ENCODE results near the gene ACVR1B. TPM values are rescaled to one million over a fixed set of nuclear protein-coding genes. Genes with fewer than 3 reads are reported as not detected.

The ACVR1B gene
- total and polyA plus RNA-seq, 2 donors (not counting 3 experiments of a cell fraction or from before 2014, with no cell fraction given), result 29.0 to 33.7 TPM

DNA sequence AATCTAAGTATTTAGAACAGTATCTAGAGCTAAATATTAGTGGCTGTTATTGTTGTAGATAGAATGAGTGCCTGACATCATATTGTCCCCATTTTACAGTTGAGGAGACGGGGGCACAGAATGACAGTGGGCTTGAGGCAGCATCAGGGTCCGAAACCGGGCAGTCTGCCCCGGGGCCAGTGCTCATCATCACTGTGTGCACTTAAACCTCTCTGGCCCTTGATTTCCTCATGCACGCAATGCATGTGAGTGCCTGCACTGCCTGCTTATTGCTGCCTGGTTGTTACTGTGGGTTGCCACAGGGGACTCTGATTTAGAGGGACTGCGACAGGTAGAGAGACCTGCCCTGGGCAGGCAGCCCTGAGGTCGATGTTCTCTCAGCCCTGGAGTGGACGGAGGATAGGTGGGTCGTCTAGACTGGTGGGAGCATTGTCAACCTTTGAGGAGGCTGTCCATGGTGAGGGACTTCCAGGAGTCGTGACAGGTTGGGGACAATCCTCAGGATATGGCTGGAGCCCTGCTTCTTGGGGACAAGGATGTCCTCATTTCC, 34.4 kb upstream of the ACVR1B start:
- H3K9me3 ChIP-seq (replicated peaks; ENCODE audit: control insufficient read depth, insufficient read depth, low read length), result no peaks in the 10 kb centered on the region
- peaks cover 25% of the 10 kb centered on the region for H3K4me1 ChIP-seq (ENCODE audit: control insufficient read depth, extremely low read depth, insufficient read depth, low read length)
- FAIRE-seq (no peak), DNase-seq (ENCODE audit: low read depth, low spot score) (no peak)
- no peak overlapping the region for H3K4me3 ChIP-seq (replicated peaks in 1 of 3; ENCODE audit: insufficient read depth in 1 of 3, low read depth in 1 of 3, low read length in 3 of 3)
- TF ChIP-seq, protein P1, sequence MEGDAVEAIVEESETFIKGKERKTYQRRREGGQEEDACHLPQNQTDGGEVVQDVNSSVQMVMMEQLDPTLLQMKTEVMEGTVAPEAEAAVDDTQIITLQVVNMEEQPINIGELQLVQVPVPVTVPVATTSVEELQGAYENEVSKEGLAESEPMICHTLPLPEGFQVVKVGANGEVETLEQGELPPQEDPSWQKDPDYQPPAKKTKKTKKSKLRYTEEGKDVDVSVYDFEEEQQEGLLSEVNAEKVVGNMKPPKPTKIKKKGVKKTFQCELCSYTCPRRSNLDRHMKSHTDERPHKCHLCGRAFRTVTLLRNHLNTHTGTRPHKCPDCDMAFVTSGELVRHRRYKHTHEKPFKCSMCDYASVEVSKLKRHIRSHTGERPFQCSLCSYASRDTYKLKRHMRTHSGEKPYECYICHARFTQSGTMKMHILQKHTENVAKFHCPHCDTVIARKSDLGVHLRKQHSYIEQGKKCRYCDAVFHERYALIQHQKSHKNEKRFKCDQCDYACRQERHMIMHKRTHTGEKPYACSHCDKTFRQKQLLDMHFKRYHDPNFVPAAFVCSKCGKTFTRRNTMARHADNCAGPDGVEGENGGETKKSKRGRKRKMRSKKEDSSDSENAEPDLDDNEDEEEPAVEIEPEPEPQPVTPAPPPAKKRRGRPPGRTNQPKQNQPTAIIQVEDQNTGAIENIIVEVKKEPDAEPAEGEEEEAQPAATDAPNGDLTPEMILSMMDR (IDR thresholded peaks at IDR 0.05; ENCODE audit: extremely low read depth in 1 of 2, insufficient read depth in 1 of 2, low read depth in 1 of 2, low read length in 2 of 2), result no peak
- no peak for TF ChIP-seq POLR2A (IDR thresholded peaks at IDR 0.05; ENCODE audit: low read depth, low read length)
- TF ChIP-seq POLR2AphosphoS5 (IDR thresholded peaks at IDR 0.05; ENCODE audit: insufficient read depth, low read depth, low read length), result no peak
- no peak for TF ChIP-seq FOS (IDR thresholded peaks at IDR 0.05; ENCODE audit: borderline replicate concordance, insufficient read depth, low read length)
- TF ChIP-seq, protein P2, sequence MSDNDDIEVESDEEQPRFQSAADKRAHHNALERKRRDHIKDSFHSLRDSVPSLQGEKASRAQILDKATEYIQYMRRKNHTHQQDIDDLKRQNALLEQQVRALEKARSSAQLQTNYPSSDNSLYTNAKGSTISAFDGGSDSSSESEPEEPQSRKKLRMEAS (IDR thresholded peaks at IDR 0.05; ENCODE audit: insufficient read depth, insufficient read length), result no peak
- TF ChIP-seq MYC (IDR thresholded peaks at IDR 0.05; ENCODE audit: low read depth, low read length), result no peak
- TF ChIP-seq GATA2 (IDR thresholded peaks at IDR 0.05; ENCODE audit: insufficient read depth, insufficient read length, low read depth, low read length), result no peak
- TF ChIP-seq JUN (IDR thresholded peaks at IDR 0.05; ENCODE audit: borderline replicate concordance, insufficient read depth, insufficient read length, low read depth), result no peak
- TF ChIP-seq EZH2 (IDR thresholded peaks at IDR 0.05; ENCODE audit: borderline replicate concordance, low read depth, low read length, severe bottlenecking), result no peak
- H3K9ac ChIP-seq (replicated peaks; ENCODE audit: extremely low read depth, insufficient read depth, low read length), result no peak overlapping the region
- H3K79me2 ChIP-seq (ENCODE audit: control insufficient read depth, insufficient read depth, low read length), result peaks cover 57% of the 10 kb centered on the region
- H3K4me2 ChIP-seq (ENCODE audit: insufficient read depth, low read length), result no peak overlapping the region
- CTCF ChIA-PET, result interaction anchor here (0.8 to 12.8 kb wide), 3 partner anchors 11 to 64 kb away, joined by 3 to 393 read pairs (median 4); no protein-coding TSS in a partner anchor
- H4K20me1 ChIP-seq (replicated peaks; ENCODE audit: control insufficient read depth, extremely low read depth, insufficient read depth, low read length), result no peaks in the 10 kb centered on the region
- no TSS peak for BruUV-seq (replicated peaks)
- no peak overlapping the region for H2AFZ ChIP-seq (ENCODE audit: low read depth, low read length)
- H3K27me3 ChIP-seq (ENCODE audit: control insufficient read depth in 2 of 2, insufficient read depth in 2 of 2, low read length in 2 of 2), result no peaks in the 10 kb centered on the region
- H3K9me1 ChIP-seq (replicated peaks; ENCODE audit: control insufficient read depth, extremely low read depth, insufficient read depth, low read length), result no peaks in the 10 kb centered on the region
- POLR2A ChIA-PET, result interaction anchor here (1.2 kb wide), 1 partner anchor 12 kb away, joined by 3 read pairs; no protein-coding TSS in a partner anchor
- intact Hi-C loops (cut with micrococcal nuclease) (no loop called here), dilution Hi-C loops (cut with MboI; ENCODE audit: extremely low pct_ligation_motif_present, low sequenced_read_pairs) (no loop called here)
- peaks cover 42 to 62% of the 10 kb centered on the region in 2 experiments for H3K36me3 ChIP-seq (ENCODE audit: control insufficient read depth in 2 of 2, extremely low read depth in 1 of 2, insufficient read depth in 2 of 2, low read length in 2 of 2)
- no peak overlapping the region for H3K27ac ChIP-seq (ENCODE audit: insufficient read depth, low read depth, low read length)
